Mucosa of stomach (tissue), 1 donor: ENCODE results near the gene TAF1C.
"Not testable (repeated sequence)": the region's sequence is repeated elsewhere in the genome, so short reads cannot be mapped to it uniquely, and the experiment has no call there.

Source experiments
- H3K27me3 ChIP-seq: one replicate; pipeline ENCODE4 v1.7.0; 2013; ENCODE audit warnings: mild to moderate bottlenecking, low read length; ENCODE audit not compliant: control insufficient read depth, insufficient read depth
- H3K36me3 ChIP-seq: one replicate; pipeline ENCODE4 v1.7.0; 2013; ENCODE audit warnings: low read length; ENCODE audit not compliant: control insufficient read depth, insufficient read depth
- H3K4me1 ChIP-seq: one replicate; pipeline ENCODE4 v1.7.0; 2013; ENCODE audit warnings: mild to moderate bottlenecking, low read length; ENCODE audit not compliant: control insufficient read depth, insufficient read depth
- H3K4me3 ChIP-seq: one replicate; pipeline ENCODE4 v1.7.0; 2013; ENCODE audit warnings: low read length
- H3K9ac ChIP-seq: one replicate; pipeline ENCODE4 v1.7.0; 2013; ENCODE audit warnings: mild to moderate bottlenecking, low read length, moderate library complexity
- H3K9me3 ChIP-seq: one replicate; pipeline ENCODE4 v1.7.0; 2013; ENCODE audit warnings: mild to moderate bottlenecking, low read length, moderate library complexity; ENCODE audit not compliant: control insufficient read depth
- donor health status: Pancreatic carcinoma.

The TAF1C gene

DNA sequence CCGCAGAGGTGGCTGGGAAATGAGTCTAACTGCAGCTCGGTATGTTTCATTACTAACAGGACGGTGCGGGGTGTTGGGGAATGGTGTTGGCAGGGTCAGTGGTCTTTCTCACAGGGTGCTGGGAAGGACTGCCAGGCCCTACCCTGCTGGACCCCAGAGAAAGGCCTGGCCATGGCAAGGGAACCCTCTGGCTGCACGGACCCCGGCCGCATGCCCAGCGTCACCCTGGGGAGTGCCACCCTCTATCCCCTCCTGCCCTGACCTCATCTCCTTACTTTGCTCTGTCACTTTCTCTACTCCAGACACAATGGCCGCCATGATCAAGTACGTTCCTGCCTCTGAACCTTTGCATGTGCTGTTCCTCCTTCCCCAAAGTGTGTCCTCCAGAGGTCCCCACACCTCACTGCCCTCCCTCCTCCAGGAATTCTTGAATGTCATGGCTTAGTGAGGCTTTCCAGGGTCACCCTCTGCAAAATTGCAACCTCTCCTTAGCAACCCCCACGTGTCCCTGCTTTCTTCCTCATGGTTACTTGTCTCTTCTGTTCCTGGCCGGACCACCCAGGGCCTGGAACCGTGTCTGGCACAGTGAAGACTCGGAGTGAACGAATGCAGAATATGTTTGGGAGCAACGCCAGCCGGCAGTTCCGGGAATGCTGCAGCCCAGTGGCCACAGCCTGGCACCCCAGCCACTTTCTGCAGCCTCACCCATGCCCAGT, 19.3 kb upstream of the TAF1C start:
- Histone ChIP-seq H3K9me3 (no peaks in the 10 kb centered on the region), H3K36me3 (no peaks in the 10 kb centered on the region), H3K4me3 (no peak overlapping the region), H3K9ac (no peak overlapping the region), H3K4me1 (no peaks in the 10 kb centered on the region), H3K27me3 (no peaks in the 10 kb centered on the region)

DNA sequence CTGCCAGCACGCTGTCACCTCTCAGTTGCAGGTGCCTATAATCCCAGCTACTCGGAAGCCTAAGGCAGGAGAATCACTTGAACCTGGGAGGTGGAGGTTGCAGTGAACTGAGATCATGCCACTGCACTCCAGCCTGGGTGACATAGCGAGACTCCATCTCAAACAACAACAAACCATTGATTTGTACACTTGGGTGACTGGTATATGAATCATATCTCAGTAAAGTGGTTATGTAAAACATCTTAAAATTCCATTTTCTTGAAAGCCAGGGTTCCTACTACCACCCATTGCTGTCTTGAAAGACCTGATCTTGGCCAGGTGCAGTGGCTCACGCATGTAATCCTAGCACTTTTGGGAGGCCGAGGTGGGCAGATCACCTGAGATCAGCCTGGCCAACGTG, 18.3 kb upstream of the TAF1C start:
- H3K4me3 ChIP-seq, H3K4me1 ChIP-seq, H3K9ac ChIP-seq, H3K27me3 ChIP-seq, H3K9me3 ChIP-seq, H3K36me3 ChIP-seq: not testable (repeated sequence)

DNA sequence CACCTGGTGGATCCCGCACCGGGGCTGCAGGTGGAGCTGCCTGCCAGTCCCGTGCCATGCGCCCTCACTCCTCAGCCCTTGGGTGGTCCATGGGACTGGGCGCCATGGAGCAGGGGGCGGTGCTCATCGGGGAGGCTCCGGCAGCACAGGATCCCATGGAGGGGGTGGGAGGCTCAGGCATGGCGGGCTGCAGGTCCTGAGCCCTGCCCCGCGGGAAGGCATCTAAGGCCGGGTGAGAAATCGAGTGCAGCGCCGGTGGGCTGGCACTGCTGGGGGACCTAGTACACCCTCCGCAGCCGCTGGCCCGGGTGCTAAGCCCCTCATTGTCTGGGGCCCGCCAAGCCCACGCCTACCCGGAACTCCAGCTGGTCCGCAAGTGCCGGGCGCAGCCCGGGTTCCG, 17.7 kb upstream of the TAF1C start:
- not testable (repeated sequence) for H3K9me3 ChIP-seq, H3K27me3 ChIP-seq, H3K4me3 ChIP-seq, H3K4me1 ChIP-seq, H3K36me3 ChIP-seq, H3K9ac ChIP-seq

DNA sequence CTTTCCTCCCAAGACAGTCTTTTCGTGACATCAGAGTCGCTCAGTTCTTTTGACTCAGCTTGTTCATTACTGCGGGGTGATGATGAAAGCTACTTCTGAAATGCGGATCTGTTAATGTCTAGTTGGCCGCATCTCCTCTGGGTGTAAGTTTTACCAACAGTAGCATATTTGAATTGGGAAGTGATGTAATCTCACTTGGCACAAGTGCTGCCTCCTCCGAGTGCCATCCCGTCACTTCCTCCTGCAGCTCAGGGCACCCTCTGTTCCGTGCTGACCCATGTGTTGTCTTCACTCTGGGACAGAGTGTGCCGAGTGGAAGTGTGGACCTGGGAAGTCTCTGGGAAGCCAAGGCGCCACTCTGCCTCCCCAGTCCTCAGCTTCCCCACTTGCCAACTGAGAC, 13.0 kb upstream of the TAF1C start:
- H3K36me3 ChIP-seq, result no peaks in the 10 kb centered on the region
- H3K4me1 ChIP-seq, result no peaks in the 10 kb centered on the region
- peaks cover 5% of the 10 kb centered on the region for H3K27me3 ChIP-seq
- no peak overlapping the region for H3K4me3 ChIP-seq
- no peaks in the 10 kb centered on the region for H3K9me3 ChIP-seq
- H3K9ac ChIP-seq, result no peak overlapping the region

DNA sequence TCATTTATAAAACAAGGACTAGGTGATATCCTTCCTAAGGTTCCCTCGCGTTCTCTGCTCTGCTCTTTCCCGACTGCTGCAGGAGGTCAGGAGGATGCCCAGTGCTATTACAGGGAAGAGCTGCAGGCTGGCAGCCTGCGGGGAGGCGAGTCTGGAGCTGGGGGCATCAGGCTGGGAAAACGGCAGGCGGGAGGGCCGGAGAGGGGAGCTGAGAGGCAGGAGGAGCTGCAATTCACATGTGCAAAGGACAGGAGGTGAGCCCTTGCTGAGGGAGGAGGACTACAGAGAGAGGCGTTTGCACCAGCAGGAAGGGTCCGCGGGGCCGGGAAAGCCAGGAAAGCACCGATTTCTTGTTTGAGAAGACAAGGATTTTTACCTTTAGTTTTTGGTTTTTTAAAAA, 12.2 kb upstream of the TAF1C start:
- Histone ChIP-seq H3K9me3 (no peaks in the 10 kb centered on the region), H3K4me3 (no peak overlapping the region), H3K4me1 (no peaks in the 10 kb centered on the region), H3K36me3 (no peaks in the 10 kb centered on the region), H3K27me3 (peaks cover 12% of the 10 kb centered on the region), H3K9ac (no peak overlapping the region)

DNA sequence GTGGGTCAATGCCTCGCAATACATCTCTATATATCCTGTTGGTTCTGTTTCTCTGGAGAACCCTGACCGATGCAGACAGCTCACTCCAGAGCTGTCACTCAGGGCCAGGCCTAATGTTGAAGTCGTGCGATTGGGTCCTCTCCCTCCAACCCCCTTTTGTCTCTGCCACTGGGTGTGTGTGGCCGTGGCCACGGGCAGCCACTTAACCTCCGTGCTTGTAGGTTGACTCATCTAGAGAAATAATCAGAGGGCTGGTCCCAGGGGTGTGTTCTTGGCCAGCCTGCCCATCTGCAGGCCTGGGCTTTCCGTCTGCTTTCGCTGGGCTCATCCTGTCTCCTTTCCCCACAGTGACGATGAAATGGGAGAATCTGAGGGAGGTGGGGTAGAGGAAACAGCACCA, 11.5 kb upstream of the TAF1C start:
- Histone ChIP-seq H3K4me1 (no peaks in the 10 kb centered on the region), H3K27me3 (peaks cover 12% of the 10 kb centered on the region), H3K9ac (no peak overlapping the region), H3K9me3 (no peaks in the 10 kb centered on the region), H3K36me3 (no peaks in the 10 kb centered on the region), H3K4me3 (no peak overlapping the region)

DNA sequence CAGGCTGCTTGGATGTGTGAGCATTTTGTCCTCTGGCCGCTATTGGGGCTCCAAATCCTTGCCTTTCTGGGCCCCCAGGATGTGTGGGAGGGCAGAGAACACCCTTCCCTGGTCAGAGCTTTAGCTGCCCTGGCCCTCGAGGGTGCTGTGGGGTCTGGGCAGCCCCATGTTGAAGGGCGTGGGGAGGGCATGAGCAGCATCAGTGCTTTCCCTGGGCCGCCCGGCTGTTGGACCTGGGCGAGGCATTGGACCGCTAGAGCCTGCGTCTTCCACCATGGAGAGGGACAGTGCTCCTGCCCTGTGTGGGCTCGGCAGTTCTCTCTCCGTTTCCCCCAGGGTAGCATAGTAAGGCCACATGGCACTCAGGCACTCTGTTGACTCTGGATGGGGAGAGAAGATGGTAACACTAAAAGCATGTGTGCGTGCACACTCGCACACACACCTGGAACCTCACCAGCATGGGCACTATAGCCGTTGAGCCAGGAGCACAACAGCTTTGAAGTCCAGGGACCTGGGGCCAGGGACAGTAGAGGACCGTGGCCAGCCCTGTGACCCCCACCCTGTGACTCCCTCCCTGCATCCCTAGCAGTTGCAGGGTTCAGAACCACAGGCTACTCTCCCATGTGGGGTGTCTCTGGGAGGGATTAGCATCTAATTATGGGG, 10.7 kb upstream of the TAF1C start:
- H3K4me3 ChIP-seq, result no peak overlapping the region
- no peaks in the 10 kb centered on the region for H3K4me1 ChIP-seq
- H3K36me3 ChIP-seq, result no peaks in the 10 kb centered on the region
- no peak overlapping the region for H3K9ac ChIP-seq
- H3K9me3 ChIP-seq, result no peaks in the 10 kb centered on the region
- peaks cover 12% of the 10 kb centered on the region for H3K27me3 ChIP-seq

DNA sequence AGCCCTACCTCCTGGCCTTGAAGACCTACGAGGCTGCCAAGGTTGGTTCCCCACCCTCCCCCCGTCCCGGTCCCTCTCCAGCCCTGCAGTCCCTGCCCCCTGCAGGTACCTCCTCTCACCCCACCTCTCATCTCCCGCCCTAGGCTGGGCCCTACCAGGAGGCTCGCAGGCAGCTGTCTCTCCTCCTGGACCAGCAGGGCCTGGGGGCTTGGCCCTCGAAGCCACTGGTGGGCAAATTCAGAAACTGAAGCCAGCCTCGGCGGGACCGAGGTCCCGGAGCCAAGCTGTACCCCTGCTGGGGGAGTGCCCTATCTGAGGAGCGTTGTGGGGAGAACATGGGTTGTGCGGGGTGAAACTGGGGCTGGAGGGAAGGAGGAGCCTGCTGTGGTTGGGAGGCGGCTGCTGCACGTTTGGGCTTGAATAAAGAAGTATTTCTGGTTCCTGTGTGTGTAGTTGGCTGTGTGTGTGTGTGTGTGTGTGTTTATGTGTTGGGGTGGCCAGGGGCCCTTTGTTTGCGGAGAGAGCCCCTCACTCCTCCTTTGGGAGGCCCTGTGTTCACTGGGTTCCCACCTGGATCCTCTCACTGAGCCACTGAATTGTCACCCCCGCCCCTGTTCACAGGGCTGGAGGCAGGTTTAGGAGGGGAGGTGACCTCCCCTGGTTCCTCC, 10.0 kb upstream of the TAF1C start:
- Histone ChIP-seq H3K4me3 (no peak overlapping the region), H3K4me1 (no peaks in the 10 kb centered on the region), H3K9ac (no peak overlapping the region), H3K9me3 (no peaks in the 10 kb centered on the region), H3K36me3 (no peaks in the 10 kb centered on the region), H3K27me3 (peaks cover 12% of the 10 kb centered on the region)

DNA sequence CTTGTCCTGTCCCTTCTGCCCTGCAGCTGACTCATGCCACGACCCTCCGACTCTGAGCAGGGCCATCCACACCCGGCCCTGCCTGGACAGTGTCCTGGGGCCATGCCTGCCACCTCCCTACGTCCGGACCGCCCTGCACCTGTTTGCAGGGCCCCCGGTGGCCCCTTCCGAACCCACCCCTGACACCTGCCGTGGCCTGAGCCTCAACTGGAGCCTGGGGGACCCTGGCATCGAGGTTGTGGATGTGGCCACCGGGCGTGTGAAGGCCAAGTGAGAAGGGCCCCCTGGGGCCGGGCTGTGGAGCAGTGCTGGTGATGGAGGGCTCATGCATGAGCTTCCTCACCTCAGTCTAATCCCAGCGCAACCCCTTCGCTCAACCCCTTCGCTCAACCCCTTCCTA, 9.2 kb upstream of the TAF1C start:
- Histone ChIP-seq H3K36me3 (no peaks in the 10 kb centered on the region), H3K4me3 (no peak overlapping the region), H3K9ac (no peak overlapping the region), H3K4me1 (no peaks in the 10 kb centered on the region), H3K9me3 (no peaks in the 10 kb centered on the region), H3K27me3 (peaks cover 12% of the 10 kb centered on the region)

DNA sequence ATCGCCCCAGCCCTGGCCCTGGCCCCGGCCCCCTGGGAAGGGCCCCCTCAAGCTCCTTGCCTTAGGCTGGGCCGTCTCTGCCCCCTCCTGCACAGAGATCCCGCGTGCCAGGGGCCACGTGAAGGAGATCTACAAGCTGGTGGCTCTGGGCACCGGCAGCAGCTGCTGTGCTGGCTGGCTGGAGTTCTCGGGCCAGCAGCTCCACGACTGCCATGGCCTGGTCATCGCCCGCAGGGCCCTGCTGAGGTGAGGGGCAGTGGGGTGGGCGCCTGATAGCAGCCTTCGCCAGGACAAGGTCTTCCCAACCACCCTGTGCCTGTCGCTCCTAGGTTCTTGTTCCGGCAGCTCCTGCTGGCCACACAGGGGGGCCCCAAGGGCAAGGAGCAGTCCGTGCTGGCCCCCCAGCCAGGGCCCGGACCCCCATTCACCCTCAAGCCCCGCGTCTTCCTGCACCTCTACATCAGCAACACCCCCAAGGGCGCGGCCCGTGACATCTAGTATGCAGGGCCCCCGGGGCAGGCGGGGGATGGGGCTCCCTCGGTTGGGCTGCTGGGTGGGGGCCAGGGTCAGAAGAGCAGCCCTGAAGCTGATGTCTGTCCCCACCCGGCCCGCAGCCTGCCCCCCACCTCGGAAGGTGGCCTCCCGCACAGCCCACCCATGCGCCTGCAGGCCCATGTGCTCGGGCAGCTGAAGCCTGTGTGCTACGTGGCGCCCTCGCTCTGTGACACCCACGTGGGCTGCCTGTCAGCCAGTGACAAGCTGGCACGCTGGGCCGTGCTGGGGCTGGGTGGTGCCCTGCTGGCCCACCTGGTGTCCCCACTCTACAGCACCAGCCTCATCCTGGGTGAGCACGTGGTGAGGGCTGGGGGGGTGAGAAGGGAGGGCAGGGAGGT, 8.6 kb upstream of the TAF1C start:
- Histone ChIP-seq H3K4me3 (no peak overlapping the region), H3K36me3 (no peaks in the 10 kb centered on the region), H3K27me3 (peaks cover 12% of the 10 kb centered on the region), H3K9ac (no peak overlapping the region), H3K9me3 (no peaks in the 10 kb centered on the region), H3K4me1 (no peaks in the 10 kb centered on the region)

DNA sequence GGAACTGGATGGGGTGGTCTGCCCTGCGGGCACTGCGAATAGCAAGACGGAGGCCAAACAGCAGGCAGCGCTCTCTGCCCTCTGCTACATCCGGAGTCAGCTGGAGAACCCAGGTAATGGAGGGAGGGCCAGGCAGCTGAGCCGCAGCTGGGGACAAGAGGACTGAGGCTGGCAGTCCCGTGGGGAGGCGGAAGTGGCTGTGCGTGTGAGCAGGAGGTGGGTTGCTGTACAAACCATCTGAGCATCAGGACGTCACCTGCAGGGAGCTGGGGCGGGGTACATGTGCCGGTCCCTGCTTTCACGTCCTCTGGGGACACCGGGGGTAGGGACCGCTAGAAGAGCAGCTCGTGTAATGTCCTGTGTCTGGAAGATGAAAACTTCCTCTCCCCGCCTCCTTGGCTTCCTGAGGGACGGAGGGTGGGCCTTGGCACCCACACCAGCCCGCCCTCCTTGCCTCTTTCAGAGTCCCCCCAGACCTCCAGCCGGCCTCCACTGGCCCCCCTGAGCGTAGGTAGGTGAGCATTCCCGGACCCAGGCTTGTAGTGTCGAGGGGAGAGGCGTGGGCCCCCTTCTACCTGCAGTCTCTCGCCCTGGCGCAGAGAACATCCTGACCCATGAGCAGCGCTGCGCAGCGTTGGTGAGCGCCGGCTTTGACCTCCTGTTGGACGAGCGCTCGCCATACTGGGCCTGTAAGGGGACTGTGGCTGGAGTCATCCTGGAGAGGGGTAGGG, 7.8 kb upstream of the TAF1C start:
- no peaks in the 10 kb centered on the region for H3K4me1 ChIP-seq
- H3K36me3 ChIP-seq, result no peaks in the 10 kb centered on the region
- no peak overlapping the region for H3K4me3 ChIP-seq
- no peak overlapping the region for H3K9ac ChIP-seq
- no peaks in the 10 kb centered on the region for H3K9me3 ChIP-seq
- H3K27me3 ChIP-seq, result peaks cover 10% of the 10 kb centered on the region
